GM10248 (cell line): ENCODE data around the gene DNAJC16.

Source experiments
- CTCF ChIA-PET: fragments of 300-600 bp; sonication (Branson Sonifier 250); formaldehyde crosslinking; extraction: SDS; loops from one replicate; lab custom pipeline; 2021; ENCODE audit warnings: antibody characterized with exemption; lab: Yijun Ruan, JAX
- POLR2A ChIA-PET: fragments of 350-650 bp; sonication (Branson Sonifier 250); formaldehyde crosslinking; extraction: SDS; loops from one replicate; lab custom pipeline; 2020; ENCODE audit warnings: antibody characterized with exemption; lab: Yijun Ruan, JAX
- DNase-seq: peaks from one replicate; pipeline ENCODE4 v3.0.0; 2012; ENCODE audit errors: extremely low spot score
- TF ChIP-seq, protein P1 (sequence below): IDR thresholded peaks from 2 replicates; pipeline ENCODE4 v1.5.1; 2012; ENCODE audit warnings: mild to moderate bottlenecking, low read depth; ENCODE audit errors: extremely low read depth, missing control alignments, control extremely low read depth

Gene DNAJC16

GRCh38 chr1:15550573-15550972, 23.9 kb downstream of the DNAJC16 start:
- DNase-seq: no peak
- POLR2A ChIA-PET: no interaction called here
- TF ChIP-seq, protein P1, sequence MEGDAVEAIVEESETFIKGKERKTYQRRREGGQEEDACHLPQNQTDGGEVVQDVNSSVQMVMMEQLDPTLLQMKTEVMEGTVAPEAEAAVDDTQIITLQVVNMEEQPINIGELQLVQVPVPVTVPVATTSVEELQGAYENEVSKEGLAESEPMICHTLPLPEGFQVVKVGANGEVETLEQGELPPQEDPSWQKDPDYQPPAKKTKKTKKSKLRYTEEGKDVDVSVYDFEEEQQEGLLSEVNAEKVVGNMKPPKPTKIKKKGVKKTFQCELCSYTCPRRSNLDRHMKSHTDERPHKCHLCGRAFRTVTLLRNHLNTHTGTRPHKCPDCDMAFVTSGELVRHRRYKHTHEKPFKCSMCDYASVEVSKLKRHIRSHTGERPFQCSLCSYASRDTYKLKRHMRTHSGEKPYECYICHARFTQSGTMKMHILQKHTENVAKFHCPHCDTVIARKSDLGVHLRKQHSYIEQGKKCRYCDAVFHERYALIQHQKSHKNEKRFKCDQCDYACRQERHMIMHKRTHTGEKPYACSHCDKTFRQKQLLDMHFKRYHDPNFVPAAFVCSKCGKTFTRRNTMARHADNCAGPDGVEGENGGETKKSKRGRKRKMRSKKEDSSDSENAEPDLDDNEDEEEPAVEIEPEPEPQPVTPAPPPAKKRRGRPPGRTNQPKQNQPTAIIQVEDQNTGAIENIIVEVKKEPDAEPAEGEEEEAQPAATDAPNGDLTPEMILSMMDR: no peak
- CTCF ChIA-PET: no interaction called here

DNA sequence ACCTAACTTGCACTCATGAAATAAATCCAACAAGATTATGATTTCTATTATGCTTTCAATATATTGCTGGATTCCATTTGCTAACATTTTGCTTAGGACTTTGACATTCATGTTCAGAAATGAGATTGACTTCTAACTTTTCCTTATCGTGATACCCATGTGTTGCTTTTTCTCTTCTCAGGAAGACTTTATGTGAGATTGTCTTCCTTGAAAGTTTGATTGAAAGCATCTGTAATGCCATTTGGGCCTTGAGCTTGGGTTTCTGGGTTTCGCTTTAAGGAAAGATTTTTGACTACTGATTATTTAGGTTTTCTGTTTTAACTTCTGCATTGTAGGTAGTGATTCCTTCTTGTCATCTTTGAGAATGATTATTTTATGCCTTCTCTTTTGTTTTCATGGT, 30.4 kb downstream of the DNAJC16 start:
- DNase-seq: no peak
- TF ChIP-seq, protein P1: no peak
- CTCF ChIA-PET: interaction anchor here (1.6 kb wide), 1 partner anchor 15 kb away, joined by 3 read pairs; no protein-coding TSS in a partner anchor
- POLR2A ChIA-PET: no interaction called here

- TF ChIP-seq, protein P1: no peak
- CTCF ChIA-PET: interaction anchor here (1.6 kb wide), 1 partner anchor 15 kb away, joined by 3 read pairs; no protein-coding TSS in a partner anchor
- DNase-seq: no peak
These were observed 30.9 kb downstream of the DNAJC16 start for GRCh38 chr1:15557594-15557993.

GRCh38 chr1:15558516-15558915, 31.9 kb downstream of the DNAJC16 start:
- ChIA-PET CTCF (no interaction called here), POLR2A (no interaction called here)
- TF ChIP-seq, protein P1: no peak
- no peak for DNase-seq

More at GRCh38 chr1:15557594-15557993, 30.9 kb downstream of the DNAJC16 start:
- POLR2A ChIA-PET: no interaction called here

- DNase-seq: no peak
- ChIA-PET CTCF (no interaction called here), POLR2A (interaction anchor here (0.7 kb wide), 1 partner anchor 44 kb away, joined by 6 read pairs; no protein-coding TSS in a partner anchor)
- TF ChIP-seq, protein P1: no peak
These were observed 32.7 kb downstream of the DNAJC16 start for GRCh38 chr1:15559189-15559810.

DNA sequence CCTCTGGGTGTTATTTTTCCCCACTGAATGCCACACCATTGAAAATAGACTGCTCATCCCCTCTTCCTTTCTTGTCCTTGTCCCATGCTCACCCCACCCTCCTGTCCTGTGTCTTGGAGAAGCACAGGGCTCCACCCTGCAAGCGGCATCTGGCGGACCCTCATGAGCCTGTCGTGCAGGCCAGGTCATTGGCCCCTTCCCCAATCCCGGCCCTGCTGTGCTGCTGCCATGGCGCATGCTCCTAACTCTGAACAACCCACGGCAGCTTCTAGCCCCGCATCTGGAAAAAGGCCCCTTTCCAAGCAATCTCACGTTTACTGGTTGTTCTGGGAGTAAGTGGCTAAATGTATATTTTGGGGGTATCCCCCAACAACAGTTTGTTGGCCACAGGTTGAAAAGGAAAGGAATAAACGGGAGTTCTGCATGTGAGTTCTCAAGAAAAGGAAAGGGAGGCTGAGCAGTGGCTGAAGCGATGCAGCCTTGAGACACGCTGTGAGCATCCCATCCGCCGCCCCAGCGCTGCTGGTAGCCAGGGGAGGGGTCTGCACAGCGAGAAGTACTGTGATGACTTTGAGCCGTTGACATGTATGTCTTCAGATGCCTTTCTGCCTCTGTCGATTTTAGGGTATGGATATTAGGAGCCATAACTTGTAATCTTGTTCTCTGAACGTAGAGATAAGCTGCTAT, 41.9 kb downstream of the DNAJC16 start:
- no peak for DNase-seq
- CTCF ChIA-PET: interaction anchor here (1.0 kb wide), 1 partner anchor 24 kb away, joined by 3 read pairs; no protein-coding TSS in a partner anchor
- POLR2A ChIA-PET: no interaction called here
- TF ChIP-seq, protein P1: no peak
